IMR-90 (cell line): ENCODE data around the gene MACC1. TPM values are rescaled to one million over a fixed set of nuclear protein-coding genes. Genes with fewer than 3 reads are reported as not detected.

Experiments
- ATAC-seq: fragments of 200-7000 bp; cut with Tn5 transposase; 2 replicates; pipeline ENCODE4 v1.9.1; 2020; ENCODE audit warnings: low read depth, mild to moderate bottlenecking, moderate library complexity
- BruUV-seq: library from RNA; stranded (reverse); fragments of 400-500 nt; replicated peaks from 2 replicates; lab custom pipeline; 2021; lab: Mats Ljungman, UMichigan
- CTCF ChIA-PET: fragments of 300-600 bp; formaldehyde crosslinking; extraction: SDS; loops from one replicate; lab custom pipeline; 2021; ENCODE audit warnings: antibody characterized with exemption; lab: Yijun Ruan, JAX
- POLR2A ChIA-PET: fragments of 300-600 bp; sonication (Branson Sonifier 250); formaldehyde crosslinking; loops from one replicate; lab custom pipeline; 2022; ENCODE audit warnings: antibody characterized with exemption; ENCODE audit not compliant: unreplicated experiment; lab: Charles Lee
- DNase-seq: peaks from one replicate; pipeline ENCODE4 v3.0.0; 2013
- H2AFZ ChIP-seq: replicated peaks from 2 replicates; pipeline ENCODE3; 2013; ENCODE audit warnings: low read length, mild to moderate bottlenecking; ENCODE audit not compliant: poor library complexity
- H2AK5ac ChIP-seq: 2 replicates; pipeline ENCODE4 v1.6.1; 2013; ENCODE audit warnings: low read depth, low read length, inconsistent platforms
- H2AK9ac ChIP-seq: replicated peaks from 2 replicates; pipeline ENCODE3; 2013; ENCODE audit warnings: mild to moderate bottlenecking, low read depth, low read length, moderate library complexity; ENCODE audit not compliant: poor library complexity
- H2BK120ac ChIP-seq: 2 replicates; pipeline ENCODE4 v1.6.1; 2013; ENCODE audit warnings: low read depth, low read length, inconsistent platforms
- H2BK15ac ChIP-seq: 3 replicates; pipeline ENCODE4 v1.6.1; 2013; ENCODE audit warnings: low read depth, low read length, inconsistent platforms
- H2BK20ac ChIP-seq: 2 replicates; pipeline ENCODE4 v1.6.1; 2013; ENCODE audit warnings: low read depth, mild to moderate bottlenecking, inconsistent platforms, low read length, moderate library complexity
- H2BK5ac ChIP-seq: 2 replicates; pipeline ENCODE4 v1.6.1; 2013; ENCODE audit warnings: mild to moderate bottlenecking, low read depth, low read length, inconsistent platforms; ENCODE audit not compliant: poor library complexity, severe bottlenecking
- H3K14ac ChIP-seq: replicated peaks from 2 replicates; pipeline ENCODE4 v1.6.1; 2013; ENCODE audit warnings: low read depth, low read length, inconsistent platforms
- H3K18ac ChIP-seq: 2 replicates; pipeline ENCODE4 v1.6.1; 2013; ENCODE audit warnings: low read depth, low read length, control low read depth
- H3K23ac ChIP-seq: 2 replicates; pipeline ENCODE4 v1.6.1; 2013; ENCODE audit warnings: low read depth, low read length, inconsistent platforms
- H3K27ac ChIP-seq: 2 replicates; pipeline ENCODE4 v1.5.1; 2013; ENCODE audit warnings: mild to moderate bottlenecking, control low read depth, low read length; ENCODE audit not compliant: insufficient read depth
- H3K27me3 ChIP-seq: 2 replicates; pipeline ENCODE4 v1.6.1; 2013; ENCODE audit warnings: low read length; ENCODE audit not compliant: control insufficient read depth, insufficient read depth
- H3K36me3 ChIP-seq: 2 replicates; pipeline ENCODE4 v1.6.1; 2013; ENCODE audit warnings: low read length, mixed read lengths; ENCODE audit not compliant: control insufficient read depth, insufficient read depth
- H3K4ac ChIP-seq: 2 replicates; pipeline ENCODE4 v1.6.1; 2013; ENCODE audit warnings: low read depth, low read length, inconsistent platforms
- H3K4me1 ChIP-seq: 2 replicates; pipeline ENCODE4 v1.6.1; 2013; ENCODE audit warnings: low read length, mixed read lengths; ENCODE audit not compliant: control insufficient read depth, insufficient read depth
- H3K4me2 ChIP-seq: 2 replicates; pipeline ENCODE4 v1.6.1; 2013; ENCODE audit warnings: low read depth, mild to moderate bottlenecking, control low read depth, low read length, moderate library complexity
- H3K4me3 ChIP-seq: 2 replicates; pipeline ENCODE4 v1.5.1; 2013; ENCODE audit warnings: low read depth, mild to moderate bottlenecking, control low read depth, low read length, moderate library complexity; ENCODE audit not compliant: insufficient read depth
- H3K56ac ChIP-seq: 2 replicates; pipeline ENCODE4 v1.6.1; 2013; ENCODE audit warnings: low read length, inconsistent platforms; ENCODE audit not compliant: insufficient read depth; ENCODE audit errors: extremely low read depth
- H3K79me1 ChIP-seq, 2 experiments: 2 replicates each; pipeline ENCODE4 v1.6.1; 2013; ENCODE audit warnings: low read length in 2 of 2, inconsistent platforms in 1 of 2, low read depth in 1 of 2
- H3K9ac ChIP-seq: 2 replicates; pipeline ENCODE4 v1.6.1; 2013; ENCODE audit warnings: low read depth, low read length, control low read depth
- H3K9me1 ChIP-seq: 2 replicates; pipeline ENCODE4 v1.6.1; 2013; ENCODE audit warnings: low read length, inconsistent platforms; ENCODE audit not compliant: insufficient read depth
- H3K9me3 ChIP-seq: 2 replicates; pipeline ENCODE4 v1.6.1; 2013; ENCODE audit warnings: low read length; ENCODE audit not compliant: control insufficient read depth, insufficient read depth
- H4K20me1 ChIP-seq: 2 replicates; pipeline ENCODE4 v1.6.1; 2013; ENCODE audit warnings: low read length, inconsistent platforms; ENCODE audit not compliant: insufficient read depth
- H4K5ac ChIP-seq: 2 replicates; pipeline ENCODE4 v1.6.1; 2013; ENCODE audit warnings: mild to moderate bottlenecking, low read depth, low read length, control low read depth
- H4K8ac ChIP-seq, 2 experiments: 2 replicates each; pipeline ENCODE4 v1.6.1; 2013; ENCODE audit warnings: low read depth in 2 of 2, low read length in 2 of 2, control low read depth in 1 of 2, inconsistent platforms in 1 of 2
- H4K91ac ChIP-seq: 2 replicates; pipeline ENCODE4 v1.6.1; 2013; ENCODE audit warnings: low read depth, low read length, inconsistent platforms; ENCODE audit not compliant: insufficient read depth
- BHLHE40 ChIP-seq: fragments of 150-350 bp; IDR thresholded peaks from 2 replicates; pipeline ENCODE4 v1.6.1; 2016; ENCODE audit warnings: mild to moderate bottlenecking, low read depth, low read length
- CEBPB ChIP-seq: IDR thresholded peaks from 2 replicates; pipeline ENCODE4 v1.6.1; 2012; ENCODE audit warnings: low read depth, low read length, improper control_type of control experiment
- CHD1 ChIP-seq: IDR thresholded peaks from 2 replicates; pipeline ENCODE4 v1.6.1; 2012; ENCODE audit warnings: low read depth, low read length, improper control_type of control experiment
- CTCF ChIP-seq: conservative IDR thresholded peaks from 2 replicates; pipeline ENCODE4 v1.5.1; 2012; ENCODE audit warnings: mild to moderate bottlenecking, low read depth, low read length, improper control_type of control experiment
- FOS ChIP-seq: fragments of 150-350 bp; IDR thresholded peaks from 2 replicates; pipeline ENCODE4 v1.6.1; 2016; ENCODE audit warnings: low read depth, low read length
- MAZ ChIP-seq: IDR thresholded peaks from 2 replicates; pipeline ENCODE4 v1.6.1; 2012; ENCODE audit warnings: low read depth, mild to moderate bottlenecking, low read length, improper control_type of control experiment, moderate library complexity, borderline replicate concordance
- MXI1 ChIP-seq: IDR thresholded peaks from 2 replicates; pipeline ENCODE4 v1.6.1; 2012; ENCODE audit warnings: low read depth, mild to moderate bottlenecking, low read length, moderate library complexity, borderline replicate concordance
- NFE2L2 ChIP-seq: fragments of 150-350 bp; IDR thresholded peaks from 2 replicates; pipeline ENCODE4 v1.6.1; 2016; ENCODE audit warnings: low read depth, mild to moderate bottlenecking, low read length
- RAD21 ChIP-seq: IDR thresholded peaks from 2 replicates; pipeline ENCODE4 v1.6.1; 2012; ENCODE audit warnings: low read length, improper control_type of control experiment
- RCOR1 ChIP-seq: IDR thresholded peaks from 2 replicates; pipeline ENCODE4 v1.6.1; 2012; ENCODE audit warnings: mild to moderate bottlenecking, low read length, improper control_type of control experiment; ENCODE audit not compliant: insufficient replicate concordance
- RFX5 ChIP-seq: IDR thresholded peaks from 2 replicates; pipeline ENCODE4 v1.8.0; 2012; ENCODE audit warnings: low read depth, mild to moderate bottlenecking, low read length, moderate library complexity
- USF2 ChIP-seq: fragments of 150-350 bp; IDR thresholded peaks from 2 replicates; pipeline ENCODE4 v1.6.1; 2017; ENCODE audit warnings: mild to moderate bottlenecking, antibody characterized with exemption, low read length, low read depth
- WGBS, 2 experiments: methylation state at CpG; one replicate each; pipeline versions ENCODE4 v1.1.5 to v1.1.7; 2013; ENCODE audit warnings: missing lambda C conversion rate in 2 of 2; ENCODE audit not compliant: insufficient read length in 1 of 2; ENCODE audit errors: extremely low coverage in 2 of 2; 5-methylcytosine and 5-hydroxymethylcytosine counted together
- dilution Hi-C: fragments of 300-500 bp; cut with HindIII; formaldehyde crosslinking; loops from one replicate; pipeline ENCODE4 v1.14.3; 2018; ENCODE audit warnings: low sequenced_read_pairs; ENCODE audit not compliant: unreplicated experiment
- in situ Hi-C: fragments of 300-500 bp; cut with MboI; formaldehyde crosslinking; loops from 3 replicates; pipeline ENCODE4 v1.14.3; 2019; ENCODE audit warnings: low sequenced_read_pairs, inconsistent platforms, mixed read lengths
- intact Hi-C: fragments of 100-400 bp; cut with micrococcal nuclease; formaldehyde crosslinking; loops from 2 replicates; pipeline ENCODE4 v1.10.0; 2022
- polyA plus RNA-seq, 3 experiments: library from polyadenylated mRNA; depleted of rRNA; stranded (reverse); fragments of >200 nt; gene quantifications; 2 replicates each; pipeline ENCODE4 v1.2.3, GENCODE V29; 2012; ENCODE audit warnings: low replicate concordance in 1 of 3
- total RNA-seq: library from RNA; depleted of rRNA; stranded (reverse); fragments of >200 nt; gene quantifications from 2 replicates; pipeline ENCODE4 v1.2.3, GENCODE V29; 2012

The MACC1 gene
- total and polyA plus RNA-seq, 2 of the 4 experiments (the other 2 are of a cell fraction) = under 0.01 TPM; not detected in 1

- Histone ChIP-seq H3K4me1 (no peaks in the 10 kb centered on the region; the same call in 1 of the 2 replicates), H3K14ac (no peak overlapping the region), H2BK120ac (no peak overlapping the region), H3K4me3 (no peak overlapping the region), H4K20me1 (no peaks in the 10 kb centered on the region), H2BK15ac (no peak overlapping the region), H3K18ac (peak overlapping the region; percentile 64; the same call in 1 of the 2 replicates), H3K27ac (no peak overlapping the region), H3K4ac (no peak overlapping the region), H4K91ac (no peak overlapping the region), H2AFZ (no peak overlapping the region), H3K56ac (no peak overlapping the region), H2BK20ac (no peak overlapping the region), H3K9ac (no peak overlapping the region), H3K9me3 (no peaks in the 10 kb centered on the region), H2BK5ac (no peak overlapping the region), H3K9me1 (no peaks in the 10 kb centered on the region), H4K8ac (no peak overlapping the region), H3K27me3 (no peaks in the 10 kb centered on the region), H3K4me2 (no peak overlapping the region), H4K5ac (no peak overlapping the region; the same call in 1 of the 2 replicates), H3K23ac (no peak overlapping the region), H3K79me1 (no peaks in the 10 kb centered on the region), H2AK5ac (no peak overlapping the region), H3K36me3 (no peaks in the 10 kb centered on the region), H2AK9ac (no peak overlapping the region)
- TF ChIP-seq MAZ (no peak), RAD21 (no peak), BHLHE40 (no peak), CHD1 (no peak), USF2 (no peak), RCOR1 (no peak), NFE2L2 (no peak), CEBPB (no peak), RFX5 (no peak), FOS (no peak), CTCF (no peak), MXI1 (no peak)
- ATAC-seq (no peak), DNase-seq (no peak)
- dilution Hi-C loops (no loop called here), in situ Hi-C loops (loop anchor here (25.0 kb wide), 2 partner anchors 390 to 435 kb away; partner anchors contain the start of gene TMEM196), intact Hi-C loops (no loop called here)
- ChIA-PET POLR2A (no interaction called here), CTCF (no interaction called here)
- BruUV-seq = no TSS peak
- WGBS, 2 experiments = no CpG with 5 or more reads among the region's 4 CpGs
Measured at GRCh38 chr7:20151708-20152456, 65.3 kb downstream of the MACC1 start.
